ENCODE results near the gene GPR35. TPM values are rescaled to one million over a fixed set of nuclear protein-coding genes. Genes with fewer than 3 reads are reported as not detected.
A peak's percentile ranks its signal among the peaks of the same experiment; 100 is the strongest.
"Not testable (repeated sequence)": the region's sequence is repeated elsewhere in the genome, so short reads cannot be mapped to it uniquely, and the experiment has no call there.

The GPR35 gene
- total RNA-seq, 3 donors from 2014 or later = 47.1 to 132 (median 76.8) TPM

- intact Hi-C loops (cut with DNase I, micrococcal nuclease) = no loop called here
- ATAC-seq (no peak), DNase-seq (no peak)
- TF ChIP-seq CTCF (IDR thresholded peaks at IDR 0.05) = no peak
- Histone ChIP-seq H3K4me1 (ENCODE audit: low read depth) (no peaks in the 10 kb centered on the region), H3K9me3 (no peaks in the 10 kb centered on the region), H3K4me3 (no peak overlapping the region), H3K36me3 (ENCODE audit: low read depth) (peaks cover 5% of the 10 kb centered on the region)
These were observed 11.5 kb upstream of the GPR35 start for GRCh38 chr2:240613781-240614180.

- intact Hi-C loops (cut with DNase I, micrococcal nuclease) = no loop called here
- ATAC-seq (no peak), DNase-seq (peak in 1 of 3 donors; percentile 37)
- Histone ChIP-seq H3K9me3 (no peaks in the 10 kb centered on the region), H3K36me3 (ENCODE audit: low read depth) (peaks cover 5% of the 10 kb centered on the region), H3K4me1 (ENCODE audit: low read depth) (no peaks in the 10 kb centered on the region), H3K4me3 (no peak overlapping the region)
- TF ChIP-seq CTCF (IDR thresholded peaks at IDR 0.05) = no peak
These were observed 10.9 kb upstream of the GPR35 start for GRCh38 chr2:240614391-240614790.

- ATAC-seq = no peak
- Histone ChIP-seq H3K4me3 (no peak overlapping the region), H3K9me3 (no peaks in the 10 kb centered on the region), H3K4me1 (ENCODE audit: low read depth) (no peaks in the 10 kb centered on the region), H3K36me3 (ENCODE audit: low read depth) (peaks cover 5% of the 10 kb centered on the region)
- no peak for TF ChIP-seq CTCF (IDR thresholded peaks at IDR 0.05)
- intact Hi-C loops (cut with DNase I, micrococcal nuclease) = no loop called here
- no peak for DNase-seq
These were observed 9.9 kb upstream of the GPR35 start for GRCh38 chr2:240615396-240615795.

DNA sequence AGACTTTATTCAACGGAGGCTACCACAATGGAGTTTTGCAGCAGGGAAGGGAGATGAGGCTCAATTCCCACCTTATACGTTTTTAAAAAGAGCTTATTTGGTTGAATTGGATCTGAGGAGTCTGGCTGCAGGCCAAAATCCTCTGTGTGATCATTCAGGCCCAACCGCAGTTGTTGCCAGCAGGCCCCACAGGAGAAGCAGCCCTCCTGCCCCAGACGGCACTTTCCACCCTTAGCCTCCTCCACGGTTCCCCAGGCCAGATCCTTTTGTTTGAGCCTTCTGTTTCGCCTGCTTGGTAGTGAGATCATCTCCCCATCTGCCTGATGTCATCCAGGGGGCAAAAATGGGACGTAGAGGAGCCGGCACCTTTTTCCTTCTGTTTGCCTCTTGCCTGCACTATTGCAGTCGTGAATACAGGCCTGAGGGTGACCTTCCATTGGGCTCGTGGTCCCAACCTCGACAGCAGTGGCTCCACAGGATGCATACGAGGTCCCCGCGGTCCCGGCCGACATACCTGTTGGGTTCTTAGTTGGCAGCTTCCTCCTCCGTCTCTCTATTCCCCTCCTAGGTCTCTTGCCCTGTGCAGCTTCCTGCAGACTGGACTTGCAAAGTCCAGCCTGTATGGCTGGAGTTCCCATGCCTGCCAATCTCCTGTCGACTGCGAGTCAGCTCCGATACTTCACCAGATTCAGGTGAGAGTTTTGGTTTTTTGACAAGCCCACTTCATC lies 9.3 kb upstream of the GPR35 start:
- intact Hi-C loops (cut with DNase I, micrococcal nuclease) = no loop called here
- Histone ChIP-seq H3K4me3 (no peak overlapping the region), H3K4me1 (ENCODE audit: low read depth) (no peaks in the 10 kb centered on the region), H3K9me3 (no peaks in the 10 kb centered on the region), H3K36me3 (ENCODE audit: low read depth) (peaks cover 5% of the 10 kb centered on the region)
- DNase-seq (peak in 2 of 3 donors; percentile 21 to 37), ATAC-seq (no peak)
- no peak for TF ChIP-seq CTCF (IDR thresholded peaks at IDR 0.05)

DNA sequence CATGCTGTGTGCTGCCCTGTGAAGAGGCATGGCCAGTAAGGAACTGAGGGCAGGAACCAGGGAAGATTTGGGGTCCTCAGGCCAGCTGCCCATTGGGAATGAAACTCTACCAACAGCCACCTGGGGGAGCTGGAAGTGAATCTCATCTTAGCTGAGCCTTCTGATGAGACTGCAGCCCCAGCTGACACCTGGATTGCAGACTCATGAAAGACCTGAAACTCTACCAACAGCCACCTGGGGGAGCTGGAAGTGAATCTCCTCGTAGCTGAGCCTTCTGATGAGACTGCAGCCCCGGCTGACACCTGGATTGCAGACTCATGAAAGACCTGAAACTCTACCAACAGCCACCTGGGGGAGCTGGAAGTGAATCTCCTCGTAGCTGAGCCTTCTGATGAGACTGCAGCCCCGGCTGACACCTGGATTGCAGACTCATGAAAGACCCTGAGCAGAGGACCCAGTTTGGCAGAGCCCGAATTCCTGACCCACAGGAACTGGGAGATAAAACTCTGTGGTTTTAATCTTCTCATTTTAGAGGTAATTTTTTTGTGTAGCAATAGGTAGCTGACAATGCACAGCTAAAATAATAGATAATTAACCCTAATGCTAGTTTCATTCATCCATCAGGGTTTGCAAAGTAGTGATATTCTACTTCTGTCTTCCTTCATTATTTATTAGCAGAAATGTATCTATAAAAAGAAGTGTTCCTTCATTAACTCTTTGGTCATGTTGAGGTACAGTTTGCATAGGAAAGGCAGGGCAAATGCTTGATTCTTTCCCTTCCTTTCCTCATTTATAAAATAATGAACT lies 8.2 kb upstream of the GPR35 start:
- intact Hi-C loops (cut with DNase I, micrococcal nuclease); H3K36me3 ChIP-seq (ENCODE audit: low read depth); H3K4me1 ChIP-seq (ENCODE audit: low read depth); H3K9me3 ChIP-seq; H3K4me3 ChIP-seq: not testable (repeated sequence)
- ATAC-seq (peak; percentile 57), DNase-seq (peak in 1 of 3 donors; percentile 22)

- Histone ChIP-seq H3K4me3 (no peak overlapping the region), H3K36me3 (ENCODE audit: low read depth) (peaks cover 5% of the 10 kb centered on the region), H3K4me1 (ENCODE audit: low read depth) (no peaks in the 10 kb centered on the region), H3K9me3 (no peaks in the 10 kb centered on the region)
- intact Hi-C loops (cut with DNase I, micrococcal nuclease) = no loop called here
- no peak for DNase-seq
- TF ChIP-seq CTCF (IDR thresholded peaks at IDR 0.05) = no peak
- no peak for ATAC-seq
These were observed 6.5 kb upstream of the GPR35 start for GRCh38 chr2:240618776-240619175.

Measured in mucosa of descending colon (tissue), 3 donors.